HepG2 (cell line): ENCODE data around the gene INTS12. TPM values are rescaled to one million over a fixed set of nuclear protein-coding genes. Genes with fewer than 3 reads are reported as not detected.

Source experiments
- ATAC-seq: fragments of 200-7000 bp; cut with Tn5 transposase; 3 replicates; pipeline ENCODE4 v1.9.1; 2020; ENCODE audit warnings: mild to moderate bottlenecking, moderate library complexity
- BruUV-seq: library from RNA; stranded (reverse); fragments of 400-500 nt; replicated peaks from 2 replicates; lab custom pipeline; 2021; lab: Mats Ljungman, UMichigan
- CTCF ChIA-PET: fragments of 300-600 bp; formaldehyde crosslinking; extraction: SDS; loops from one replicate; lab custom pipeline; 2021; ENCODE audit warnings: low total read pairs, inconsistent platforms, low intra/inter-chr PET ratio; lab: Yijun Ruan, JAX
- POLR2A ChIA-PET: fragments of 350-600 bp; sonication (Branson Sonifier 250); formaldehyde crosslinking; loops from one replicate; lab custom pipeline; 2020; ENCODE audit warnings: antibody characterized with exemption, inconsistent platforms; lab: Yijun Ruan, JAX
- DNase-seq: peaks from one replicate; pipeline ENCODE4 v3.0.0-alpha.2; 2015; ENCODE audit warnings: low spot score
- FAIRE-seq: peaks from 3 replicates; lab custom pipeline; 2011; peaks lifted over from hg19 to GRCh38; lab: Jason Lieb, UNC
- H2AFZ ChIP-seq: one replicate; pipeline ENCODE4 v1.6.1; 2011; ENCODE audit warnings: low read length, inconsistent platforms
- H3K27ac ChIP-seq: fragments of 300-600 bp; 3 replicates; pipeline ENCODE4 v1.8.0; 2011; ENCODE audit warnings: mixed run types, mild to moderate bottlenecking, mixed read lengths, low read length, inconsistent platforms; ENCODE audit not compliant: insufficient read depth; ENCODE audit errors: extremely low read length
- H3K27me3 ChIP-seq, 2 experiments: fragments of 200-600 bp in 1 of 2; 2 replicates in 1 of 2; 3 replicates in 1 of 2; pipeline versions ENCODE4 v1.6.0 to v1.8.0; 2011; ENCODE audit warnings: low read length in 2 of 2, mild to moderate bottlenecking in 2 of 2, moderate library complexity in 2 of 2, inconsistent platforms in 1 of 2; ENCODE audit not compliant: insufficient read depth in 2 of 2, control insufficient read depth in 1 of 2
- H3K36me3 ChIP-seq, 2 experiments: fragments of 200-600 bp in 1 of 2; replicated peaks in 1 of 2; 2 replicates in 1 of 2; 3 replicates in 1 of 2; pipeline versions ENCODE4 v1.5.1 to v1.8.0; 2011; ENCODE audit warnings: low read length in 2 of 2, inconsistent platforms in 1 of 2; ENCODE audit not compliant: insufficient read depth in 2 of 2, control insufficient read depth in 1 of 2
- H3K4me1 ChIP-seq: 2 replicates; pipeline ENCODE4 v1.5.1; 2012; ENCODE audit warnings: low read length, inconsistent platforms; ENCODE audit not compliant: insufficient read depth
- H3K4me2 ChIP-seq: 2 replicates; pipeline ENCODE4 v1.6.0; 2011; ENCODE audit warnings: low read depth, low read length, inconsistent platforms
- H3K4me3 ChIP-seq, 3 experiments: fragments of 200-600 bp in 1 of 3; sonication (generic), shearing (Covaris generic) in 1 of 3; replicated peaks in 1 of 3; 2 replicates each; pipeline ENCODE4 v1.5.1; 2011 to 2016; ENCODE audit warnings: low read length in 3 of 3, inconsistent platforms in 2 of 3, low read depth in 2 of 3, mild to moderate bottlenecking in 2 of 3, control low read depth in 1 of 3, mixed read lengths in 1 of 3; ENCODE audit not compliant: insufficient read depth in 1 of 3
- H3K79me2 ChIP-seq: one replicate; pipeline ENCODE4 v1.6.1; 2011; ENCODE audit warnings: low read length, inconsistent platforms; ENCODE audit not compliant: insufficient read depth
- H3K9ac ChIP-seq: 2 replicates; pipeline ENCODE4 v1.6.0; 2011; ENCODE audit warnings: mild to moderate bottlenecking, low read depth, low read length, inconsistent platforms; ENCODE audit not compliant: insufficient read depth
- H3K9me3 ChIP-seq: 2 replicates; pipeline ENCODE4 v1.5.1; 2012; ENCODE audit warnings: mild to moderate bottlenecking, low read length
- H4K20me1 ChIP-seq: 2 replicates; pipeline ENCODE4 v1.6.0; 2011; ENCODE audit warnings: inconsistent platforms, mild to moderate bottlenecking, low read length, moderate library complexity; ENCODE audit not compliant: insufficient read depth
- ATRX ChIP-seq: sonication (generic); formaldehyde crosslinking; IDR thresholded peaks from 2 replicates; pipeline ENCODE4 v1.4.0; 2020; ENCODE audit warnings: missing genetic modification reagents, borderline replicate concordance
- DPF2 ChIP-seq: sonication (generic); formaldehyde crosslinking; IDR thresholded peaks from 2 replicates; pipeline ENCODE4 v1.4.0; 2020; ENCODE audit warnings: mild to moderate bottlenecking, low read depth, missing genetic modification reagents, borderline replicate concordance
- KDM2A ChIP-seq: sonication (generic); formaldehyde crosslinking; IDR thresholded peaks from 2 replicates; pipeline ENCODE4 v1.4.0; 2020; ENCODE audit warnings: low read depth, missing genetic modification reagents, borderline replicate concordance
- MEF2D ChIP-seq: sonication (generic); formaldehyde crosslinking; IDR thresholded peaks from 2 replicates; pipeline ENCODE4 v1.5.1; 2020; ENCODE audit warnings: mild to moderate bottlenecking, missing genetic modification reagents
- MXD4 ChIP-seq: IDR thresholded peaks from 2 replicates; pipeline ENCODE4 v1.6.1; 2016; ENCODE audit warnings: mild to moderate bottlenecking, missing biosample characterization, missing genetic modification reagents
- PCBP2 ChIP-seq: fragments of 200-400 bp; formaldehyde crosslinking; optimal IDR thresholded peaks from 2 replicates; pipeline ENCODE3; 2018; ENCODE audit warnings: low read length, low read depth; ENCODE audit not compliant: poor library complexity, severe bottlenecking
- ZNF20 ChIP-seq: sonication (generic); formaldehyde crosslinking; IDR thresholded peaks from 2 replicates; pipeline ENCODE4 v1.4.0; 2020; ENCODE audit warnings: mild to moderate bottlenecking, moderate library complexity, missing genetic modification reagents
- WGBS: methylation state at CpG from one replicate; pipeline ENCODE4 v1.1.6; 2017; ENCODE audit warnings: low lambda C conversion rate; 5-methylcytosine and 5-hydroxymethylcytosine counted together
- in situ Hi-C: cut with HindIII; loops from 2 replicates; pipeline ENCODE4 v1.10.0; 2017; ENCODE audit warnings: low pct_unique_long_range_greater_than_20kb; ENCODE audit not compliant: extremely low pct_ligation_motif_present
- intact Hi-C: fragments of 100-400 bp; cut with micrococcal nuclease; formaldehyde crosslinking; loops from one replicate; pipeline ENCODE4 v1.10.0; 2022; ENCODE audit not compliant: unreplicated experiment
- polyA plus RNA-seq, 8 experiments: library from polyadenylated mRNA; depleted of rRNA in 3 of 8; stranded (reverse) in 7 of 8; unstranded in 1 of 8; fragments of >200 nt; fragmentation: Illumina TruSeq in 4 of 8; extraction: Trizol in 4 of 8; gene quantifications; 2 replicates each; pipeline versions ENCODE4 v1.2.1 to v1.2.3, GENCODE V29; 2011 to 2016; ENCODE audit warnings: low read depth in 4 of 8, missing spikeins in 1 of 8, mixed read lengths in 1 of 8; ENCODE audit not compliant: insufficient read depth in 1 of 8
- total RNA-seq, 5 experiments: library from RNA; depleted of rRNA; stranded (reverse); fragments of >200 nt; fragmentation: Illumina TruSeq; extraction: Trizol; gene quantifications; 2 replicates each; pipeline ENCODE4 v1.2.3, GENCODE V29; 2016; ENCODE audit warnings: low read depth in 1 of 5
- TF ChIP-seq, protein P1 (sequence below): sonication (generic); formaldehyde crosslinking; IDR thresholded peaks from 2 replicates; pipeline ENCODE4 v1.8.1; 2022; ENCODE audit warnings: low read depth, mild to moderate bottlenecking, missing genetic modification reagents

INTS12 gene
- total and polyA plus RNA-seq, 2 of the 13 experiments (the other 11 are each of a cell fraction or from before 2014, with no cell fraction given): 20.2 to 21.1 TPM

GRCh38 chr4:105677709-105678108 is 30.8 kb downstream of the INTS12 start (continued):
- TF ChIP-seq, protein P1, sequence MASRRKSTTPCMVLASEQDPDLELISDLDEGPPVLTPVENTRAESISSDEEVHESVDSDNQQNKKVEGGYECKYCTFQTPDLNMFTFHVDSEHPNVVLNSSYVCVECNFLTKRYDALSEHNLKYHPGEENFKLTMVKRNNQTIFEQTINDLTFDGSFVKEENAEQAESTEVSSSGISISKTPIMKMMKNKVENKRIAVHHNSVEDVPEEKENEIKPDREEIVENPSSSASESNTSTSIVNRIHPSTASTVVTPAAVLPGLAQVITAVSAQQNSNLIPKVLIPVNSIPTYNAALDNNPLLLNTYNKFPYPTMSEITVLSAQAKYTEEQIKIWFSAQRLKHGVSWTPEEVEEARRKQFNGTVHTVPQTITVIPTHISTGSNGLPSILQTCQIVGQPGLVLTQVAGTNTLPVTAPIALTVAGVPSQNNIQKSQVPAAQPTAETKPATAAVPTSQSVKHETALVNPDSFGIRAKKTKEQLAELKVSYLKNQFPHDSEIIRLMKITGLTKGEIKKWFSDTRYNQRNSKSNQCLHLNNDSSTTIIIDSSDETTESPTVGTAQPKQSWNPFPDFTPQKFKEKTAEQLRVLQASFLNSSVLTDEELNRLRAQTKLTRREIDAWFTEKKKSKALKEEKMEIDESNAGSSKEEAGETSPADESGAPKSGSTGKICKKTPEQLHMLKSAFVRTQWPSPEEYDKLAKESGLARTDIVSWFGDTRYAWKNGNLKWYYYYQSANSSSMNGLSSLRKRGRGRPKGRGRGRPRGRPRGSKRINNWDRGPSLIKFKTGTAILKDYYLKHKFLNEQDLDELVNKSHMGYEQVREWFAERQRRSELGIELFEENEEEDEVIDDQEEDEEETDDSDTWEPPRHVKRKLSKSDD: no peak
- TF ChIP-seq MEF2D (CRISPR knock-in tag): no peak
- no peak for TF ChIP-seq ATRX (CRISPR knock-in tag)
- TF ChIP-seq KDM2A (CRISPR knock-in tag): no peak
- no peak for TF ChIP-seq MXD4 (CRISPR knock-in tag)

DNA sequence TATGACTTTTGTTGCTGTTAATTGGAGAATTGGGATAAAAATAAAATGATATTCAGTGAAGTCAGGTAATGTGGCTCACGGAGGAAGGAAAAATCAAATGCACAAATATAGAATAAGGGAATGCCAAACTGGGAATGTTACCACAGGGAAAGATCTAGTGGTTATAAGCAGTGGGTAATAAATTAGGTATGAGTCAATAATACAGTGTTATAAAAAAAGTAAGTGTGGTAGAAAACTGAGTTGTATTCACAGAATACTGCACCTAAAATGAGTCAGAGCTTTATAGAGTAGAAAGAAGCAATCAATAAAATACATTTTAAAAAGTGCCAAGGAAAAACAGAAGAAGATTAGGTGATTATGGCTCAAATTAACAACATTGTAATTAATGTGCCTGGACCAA is 34.5 kb downstream of the INTS12 start:
- ATAC-seq (no peak), DNase-seq (no peak), FAIRE-seq (no peak)
- CTCF ChIA-PET: no interaction called here
- no peak overlapping the region for H3K4me2 ChIP-seq
- 29% methylated on average over 1 of the region's 1 CpG for WGBS
- H3K9ac ChIP-seq: no peak overlapping the region
- in situ Hi-C loops (no loop called here), intact Hi-C loops (loop anchor here (10.0 kb wide), 1 partner anchor 149 kb away; no protein-coding TSS in a partner anchor)
- H3K27ac ChIP-seq: no peak overlapping the region
- no peaks in the 10 kb centered on the region for H3K79me2 ChIP-seq
- no peaks in the 10 kb centered on the region for H3K9me3 ChIP-seq
- H4K20me1 ChIP-seq: no peaks in the 10 kb centered on the region
- no peaks in the 10 kb centered on the region for H3K36me3 ChIP-seq
- no peak overlapping the region for H3K4me3 ChIP-seq
- H3K27me3 ChIP-seq: no peaks in the 10 kb centered on the region
- TF ChIP-seq ZNF20 (CRISPR knock-in tag): no peak
- no peak for TF ChIP-seq DPF2
- no peak for TF ChIP-seq PCBP2
- H3K4me1 ChIP-seq: peaks cover 8% of the 10 kb centered on the region; the same call in 1 of the 2 replicates
- no peak overlapping the region for H2AFZ ChIP-seq
- POLR2A ChIA-PET: no interaction called here
- no TSS peak for BruUV-seq
